Skin of body (tissue), 2 donors: Measurements from ENCODE around the gene EP400. TPM values are rescaled to one million over a fixed set of nuclear protein-coding genes. Genes with fewer than 3 reads are reported as not detected.

Source experiments
- DNase-seq: peaks from one replicate; lab custom pipeline; 2025; lab: John Stamatoyannopoulos, UW
- total RNA-seq: library from RNA; depleted of rRNA; stranded (reverse); fragments of >200 nt; gene quantifications from one replicate; pipeline ENCODE4 v1.2.3, GENCODE V29; 2014

EP400 gene, protein sequence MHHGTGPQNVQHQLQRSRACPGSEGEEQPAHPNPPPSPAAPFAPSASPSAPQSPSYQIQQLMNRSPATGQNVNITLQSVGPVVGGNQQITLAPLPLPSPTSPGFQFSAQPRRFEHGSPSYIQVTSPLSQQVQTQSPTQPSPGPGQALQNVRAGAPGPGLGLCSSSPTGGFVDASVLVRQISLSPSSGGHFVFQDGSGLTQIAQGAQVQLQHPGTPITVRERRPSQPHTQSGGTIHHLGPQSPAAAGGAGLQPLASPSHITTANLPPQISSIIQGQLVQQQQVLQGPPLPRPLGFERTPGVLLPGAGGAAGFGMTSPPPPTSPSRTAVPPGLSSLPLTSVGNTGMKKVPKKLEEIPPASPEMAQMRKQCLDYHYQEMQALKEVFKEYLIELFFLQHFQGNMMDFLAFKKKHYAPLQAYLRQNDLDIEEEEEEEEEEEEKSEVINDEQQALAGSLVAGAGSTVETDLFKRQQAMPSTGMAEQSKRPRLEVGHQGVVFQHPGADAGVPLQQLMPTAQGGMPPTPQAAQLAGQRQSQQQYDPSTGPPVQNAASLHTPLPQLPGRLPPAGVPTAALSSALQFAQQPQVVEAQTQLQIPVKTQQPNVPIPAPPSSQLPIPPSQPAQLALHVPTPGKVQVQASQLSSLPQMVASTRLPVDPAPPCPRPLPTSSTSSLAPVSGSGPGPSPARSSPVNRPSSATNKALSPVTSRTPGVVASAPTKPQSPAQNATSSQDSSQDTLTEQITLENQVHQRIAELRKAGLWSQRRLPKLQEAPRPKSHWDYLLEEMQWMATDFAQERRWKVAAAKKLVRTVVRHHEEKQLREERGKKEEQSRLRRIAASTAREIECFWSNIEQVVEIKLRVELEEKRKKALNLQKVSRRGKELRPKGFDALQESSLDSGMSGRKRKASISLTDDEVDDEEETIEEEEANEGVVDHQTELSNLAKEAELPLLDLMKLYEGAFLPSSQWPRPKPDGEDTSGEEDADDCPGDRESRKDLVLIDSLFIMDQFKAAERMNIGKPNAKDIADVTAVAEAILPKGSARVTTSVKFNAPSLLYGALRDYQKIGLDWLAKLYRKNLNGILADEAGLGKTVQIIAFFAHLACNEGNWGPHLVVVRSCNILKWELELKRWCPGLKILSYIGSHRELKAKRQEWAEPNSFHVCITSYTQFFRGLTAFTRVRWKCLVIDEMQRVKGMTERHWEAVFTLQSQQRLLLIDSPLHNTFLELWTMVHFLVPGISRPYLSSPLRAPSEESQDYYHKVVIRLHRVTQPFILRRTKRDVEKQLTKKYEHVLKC (N-terminal part only)
- total RNA-seq = 20.8 TPM

DNA sequence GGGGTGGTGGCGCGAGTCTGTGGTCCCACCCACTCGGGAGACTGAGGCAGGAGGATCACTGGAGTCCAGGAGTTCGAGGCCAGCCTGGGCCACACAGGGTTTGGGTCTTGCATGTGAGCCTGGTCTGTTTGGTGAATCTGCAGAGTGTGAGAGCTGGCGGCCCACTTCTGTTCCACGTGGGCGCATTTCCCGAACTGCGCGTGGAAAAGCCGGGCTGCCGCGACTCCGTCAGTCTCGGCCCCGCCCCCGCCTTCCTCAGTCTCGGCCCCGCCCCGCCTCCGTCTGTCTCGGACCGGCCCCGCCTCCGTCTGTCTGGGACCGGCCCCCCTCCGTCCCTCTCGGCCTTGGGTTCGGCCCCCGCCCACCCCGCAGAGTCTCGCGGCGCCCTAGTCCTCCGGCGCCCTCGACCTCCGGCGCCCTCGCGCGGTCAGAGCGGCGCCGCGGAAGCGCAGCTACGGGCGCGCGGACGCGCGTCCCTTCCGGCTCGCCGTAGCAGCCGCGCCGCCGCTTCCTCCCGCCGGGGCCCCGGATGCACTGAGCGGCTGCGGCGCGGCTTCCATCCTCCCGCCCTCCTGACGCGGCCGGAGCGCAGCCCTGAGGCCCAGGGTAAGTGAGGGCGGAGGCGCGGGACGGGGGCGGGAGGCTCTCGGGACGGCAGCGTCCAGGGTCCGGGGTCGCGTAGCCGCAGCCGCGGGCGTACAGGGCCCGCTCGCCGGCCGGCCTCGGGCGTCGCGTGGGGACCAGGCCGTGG lies at the start of gene EP400:
EP400 (plus strand) TSS at position 512 of the 751 bp plus-strand sequence. CDS start 10,678 bp downstream, outside the sequence.
- peak; percentile 88 for DNase-seq

DNA sequence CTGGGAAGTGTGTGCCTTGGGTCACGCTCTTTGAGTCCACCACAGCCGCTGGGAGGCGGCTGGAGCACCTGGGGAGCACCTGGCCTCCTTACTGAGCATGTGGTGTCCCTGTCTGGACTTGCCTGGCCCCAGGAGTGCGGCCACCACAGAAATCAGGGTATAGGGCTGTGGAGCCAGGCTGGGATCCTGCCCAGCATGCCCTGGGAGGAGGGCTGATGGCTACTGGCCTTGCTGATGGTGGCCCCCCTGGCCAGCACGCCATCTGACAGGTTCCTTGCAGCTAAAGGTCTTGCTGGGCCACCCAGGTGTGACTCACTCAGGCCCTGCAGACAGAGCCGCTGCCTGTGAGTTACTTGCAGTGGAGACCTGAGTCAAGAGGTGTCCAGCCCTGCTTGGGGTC lies 49.3 kb upstream of the EP400 start:
- DNase-seq = no peak

DNA sequence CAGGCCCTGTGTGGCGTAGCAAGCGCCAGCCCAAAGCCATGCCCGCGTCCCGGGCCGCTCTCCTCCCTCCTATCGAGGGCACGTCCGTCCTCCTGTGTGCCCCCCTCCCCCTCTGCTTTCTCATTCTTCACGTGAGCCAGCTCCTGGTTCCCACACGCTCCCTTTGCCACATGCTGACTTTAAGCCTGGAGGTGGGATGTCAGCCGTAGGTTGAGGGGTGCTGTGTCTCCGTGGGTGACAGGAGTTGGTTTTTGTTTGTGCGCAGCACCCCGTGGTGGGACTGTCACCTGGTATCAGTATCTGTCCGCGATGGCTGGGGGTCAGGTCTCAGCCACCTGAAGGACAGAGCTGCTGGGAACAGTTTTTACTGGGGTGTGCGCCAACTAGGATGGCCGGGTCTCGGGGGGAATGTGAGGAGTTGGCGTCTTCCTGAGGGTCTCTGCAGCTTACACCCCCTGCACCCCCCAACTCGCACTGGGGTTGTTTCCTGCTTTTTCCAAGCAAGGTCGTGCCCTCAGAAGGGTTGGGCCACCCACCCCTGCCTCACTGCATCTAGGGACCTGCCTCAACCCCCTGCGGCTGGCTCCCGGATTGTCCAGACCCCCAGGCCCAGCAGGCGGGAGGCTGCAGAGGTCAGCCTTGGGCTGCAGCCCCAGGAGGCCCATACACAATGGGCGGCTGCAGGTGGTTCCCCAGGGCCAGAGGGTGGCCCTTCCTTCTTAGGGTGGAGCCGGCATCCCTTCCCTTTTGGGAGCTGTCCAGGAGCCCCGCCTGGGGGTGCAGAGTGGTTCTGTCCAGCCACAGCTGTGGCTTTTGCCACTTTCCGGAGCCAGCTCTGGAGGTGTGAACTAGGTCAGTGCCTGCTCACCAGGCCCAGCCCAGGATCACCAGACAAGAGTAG lies 48.1 kb upstream of the EP400 start:
- no peak for DNase-seq

DNA sequence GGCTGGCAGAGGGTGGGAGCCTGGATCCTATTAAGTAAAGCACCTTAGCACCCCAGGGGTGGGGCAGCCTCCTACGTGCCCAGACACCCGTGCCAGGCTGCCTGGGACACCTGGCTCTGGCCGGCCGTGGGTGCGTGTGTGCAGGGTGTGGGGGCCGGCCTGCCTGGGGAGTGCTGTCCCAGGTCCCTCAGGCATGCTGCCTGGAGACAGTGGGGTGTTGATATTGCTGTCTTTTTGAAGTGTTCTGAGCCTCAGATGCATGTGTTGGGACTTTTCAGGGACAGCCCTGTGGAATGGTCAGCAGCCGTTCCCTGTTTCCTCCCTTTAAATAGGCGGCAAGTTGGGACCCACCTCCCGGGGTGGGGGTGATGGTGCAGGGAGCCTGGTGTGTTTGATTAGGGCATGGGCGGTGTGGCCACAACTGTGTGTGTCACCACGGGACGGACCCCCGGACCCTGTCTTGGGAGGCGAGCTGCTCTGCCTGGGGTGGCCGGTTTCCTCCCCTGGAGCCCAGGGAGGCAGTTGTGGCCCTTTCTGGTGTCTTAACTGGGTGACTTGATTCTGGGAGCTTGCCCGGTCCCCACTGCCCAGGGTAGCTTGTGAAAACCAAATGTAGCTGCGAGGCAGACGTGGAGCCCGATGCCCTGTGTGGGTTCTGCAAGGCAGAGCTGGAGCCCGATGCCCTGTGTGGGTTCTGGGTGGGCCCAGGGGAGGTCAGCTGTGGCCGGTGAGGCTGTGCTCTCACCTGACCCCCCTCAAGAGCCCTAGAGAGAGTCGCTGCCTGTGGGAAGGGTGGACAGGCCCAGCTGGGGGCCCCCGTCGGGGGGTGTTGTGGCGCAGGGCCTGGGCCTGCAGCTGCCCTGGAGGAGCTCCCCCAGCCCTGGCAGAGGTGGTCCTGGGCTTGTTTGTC lies 47.2 kb upstream of the EP400 start:
- DNase-seq = no peak

DNA sequence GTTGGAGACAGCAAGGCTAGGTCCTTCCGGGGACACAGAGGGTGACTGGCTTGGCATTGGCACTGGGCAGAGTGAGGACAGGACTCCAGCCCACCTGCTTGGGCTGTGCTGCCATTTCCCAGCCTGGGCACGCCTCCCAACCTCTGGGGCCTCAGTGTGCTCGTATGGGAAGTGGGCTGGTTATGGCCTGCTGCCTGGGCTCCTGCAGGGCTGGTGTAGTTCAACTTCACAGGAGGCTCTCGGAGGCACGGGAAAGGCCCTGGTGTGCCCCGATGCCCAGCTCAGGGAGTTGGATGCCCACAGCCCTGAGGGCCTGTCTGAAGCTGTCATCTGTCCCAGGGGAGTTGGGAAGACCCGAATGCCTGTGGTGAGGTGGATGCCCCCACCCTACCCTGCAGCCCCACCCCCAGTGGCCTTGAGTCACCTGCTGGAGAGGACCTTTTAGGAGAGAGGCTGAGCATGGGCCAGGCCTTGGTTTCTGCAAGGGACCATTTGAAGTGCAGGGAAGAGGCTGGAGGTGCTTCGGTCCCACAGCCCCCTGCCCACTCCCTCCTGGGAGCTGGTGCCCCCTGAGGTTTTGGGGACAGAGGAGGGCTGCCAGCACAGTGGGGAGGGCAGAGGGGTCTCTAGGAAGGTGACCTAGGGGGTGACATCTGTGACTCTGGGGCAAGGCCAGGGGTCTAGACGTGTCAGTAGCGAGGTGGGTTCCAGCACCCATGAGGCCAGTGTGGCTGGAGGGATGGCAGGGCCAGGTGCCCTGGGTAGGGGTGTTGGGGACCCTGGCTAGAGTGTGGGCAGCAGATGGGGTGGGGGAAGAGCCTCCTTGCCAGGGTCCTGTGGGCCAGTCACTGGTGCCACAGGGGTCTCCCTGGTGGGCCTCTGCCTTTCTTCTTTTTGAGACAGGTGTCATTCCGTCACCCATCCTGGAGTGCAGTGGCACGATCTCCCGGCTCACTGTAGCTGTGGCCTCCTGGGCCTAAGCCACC lies 46.2 kb upstream of the EP400 start:
- DNase-seq = no peak

DNA sequence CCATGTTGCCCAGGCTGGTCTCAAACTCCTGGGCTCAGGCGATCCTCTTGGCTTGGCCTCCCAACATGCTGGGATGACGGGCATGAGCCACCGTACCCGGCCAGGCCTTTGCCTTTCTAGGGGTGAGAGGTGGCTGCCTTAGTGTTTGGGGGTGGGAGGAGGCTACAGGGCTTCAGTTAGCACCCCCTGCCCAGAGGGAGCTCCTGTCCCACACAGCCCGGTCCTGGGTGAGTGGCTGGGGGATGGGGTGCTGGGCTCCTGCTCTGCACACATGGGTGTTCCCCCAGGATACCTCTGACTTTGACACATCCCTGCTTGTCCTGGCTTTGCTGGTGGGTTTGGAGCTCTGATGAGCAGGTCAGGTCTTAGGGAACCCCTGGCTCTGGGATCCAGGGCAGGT lies 45.4 kb upstream of the EP400 start:
- no peak for DNase-seq

DNA sequence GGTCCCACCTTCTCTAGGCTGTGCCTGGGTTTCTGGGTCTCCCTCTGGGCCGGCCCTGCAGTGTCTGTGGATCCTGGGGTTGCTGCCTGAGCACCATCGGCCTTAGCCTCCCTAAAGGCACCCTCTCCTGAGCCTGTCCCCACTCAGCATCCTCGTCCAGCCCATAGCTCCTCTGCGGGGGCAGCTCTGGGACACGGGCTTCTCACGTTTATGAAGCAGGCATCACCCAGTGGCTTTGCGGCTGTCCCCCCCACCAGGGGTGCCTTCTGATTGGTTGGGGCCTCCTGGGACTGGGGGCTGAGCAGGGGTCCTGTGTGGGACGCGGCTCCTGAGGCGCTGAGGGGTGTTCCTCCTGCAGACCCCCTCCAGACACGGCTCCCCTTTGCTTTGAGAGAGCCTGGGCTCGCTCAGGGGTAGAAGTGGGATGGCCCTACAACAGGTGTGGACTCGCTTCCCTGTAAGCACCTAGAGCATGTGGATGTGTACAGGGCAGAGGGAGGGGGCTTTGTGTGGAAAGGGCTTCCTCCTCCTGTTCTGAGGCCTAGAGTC lies 44.6 kb upstream of the EP400 start:
- DNase-seq = no peak

DNA sequence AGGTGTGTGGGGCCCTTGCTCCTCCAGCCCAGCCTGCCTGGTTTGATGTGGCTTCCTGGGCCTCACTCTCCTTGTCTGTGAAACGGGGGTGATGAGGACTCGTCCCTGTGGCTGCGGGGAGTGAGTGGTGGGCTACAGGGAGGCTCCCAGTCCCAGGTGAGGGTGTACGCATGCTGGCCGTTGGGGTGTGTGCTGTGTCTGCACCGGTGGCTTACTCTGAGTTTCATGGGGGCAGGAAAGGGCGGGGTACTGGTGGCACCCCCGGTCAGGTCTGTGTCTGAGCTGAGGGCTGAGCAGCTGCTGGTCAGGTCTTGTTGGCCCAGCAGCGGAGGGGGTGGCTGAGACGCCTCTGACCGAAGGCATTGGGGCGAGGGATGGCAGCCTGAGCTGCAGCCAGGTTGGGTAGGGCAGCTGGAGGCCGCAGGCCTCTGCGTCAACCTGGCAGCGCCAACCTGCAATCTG lies 44.1 kb upstream of the EP400 start:
- DNase-seq = no peak

DNA sequence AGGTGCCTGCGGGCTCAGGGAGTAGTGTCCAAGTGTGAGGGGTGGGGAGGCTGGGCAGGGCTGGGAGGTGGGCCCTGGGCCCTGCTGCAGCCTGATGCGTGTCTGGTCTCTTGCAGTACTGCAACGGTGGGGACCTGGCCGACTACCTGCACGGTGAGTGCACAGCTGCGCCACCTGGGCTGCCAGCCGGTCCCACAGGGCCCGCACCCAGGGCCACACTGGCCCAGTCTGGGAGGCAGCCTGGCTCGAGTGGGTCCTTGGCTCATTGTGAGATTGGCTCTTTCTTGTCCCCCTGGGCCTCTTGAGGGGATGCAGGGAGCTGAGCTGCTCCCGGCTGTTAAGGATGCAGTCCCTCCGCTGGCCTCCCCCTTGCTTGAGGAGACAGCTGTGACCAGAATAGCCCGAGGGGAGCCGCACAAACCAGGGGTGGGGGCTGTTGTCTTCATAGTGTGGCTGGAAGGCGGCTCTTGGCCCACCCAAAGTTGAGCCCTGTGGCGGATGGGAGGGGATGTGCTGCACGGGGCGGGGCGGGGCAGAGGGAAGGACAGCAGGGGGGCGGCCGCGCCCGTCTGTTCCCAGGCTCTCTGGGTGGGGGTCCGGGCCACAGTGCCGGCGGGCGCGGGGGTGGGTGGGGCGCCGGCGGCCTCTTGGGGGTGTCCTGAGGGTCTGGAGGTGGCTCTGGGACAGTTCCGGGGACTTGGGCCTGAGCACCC lies 42.2 kb upstream of the EP400 start:
- no peak for DNase-seq

DNA sequence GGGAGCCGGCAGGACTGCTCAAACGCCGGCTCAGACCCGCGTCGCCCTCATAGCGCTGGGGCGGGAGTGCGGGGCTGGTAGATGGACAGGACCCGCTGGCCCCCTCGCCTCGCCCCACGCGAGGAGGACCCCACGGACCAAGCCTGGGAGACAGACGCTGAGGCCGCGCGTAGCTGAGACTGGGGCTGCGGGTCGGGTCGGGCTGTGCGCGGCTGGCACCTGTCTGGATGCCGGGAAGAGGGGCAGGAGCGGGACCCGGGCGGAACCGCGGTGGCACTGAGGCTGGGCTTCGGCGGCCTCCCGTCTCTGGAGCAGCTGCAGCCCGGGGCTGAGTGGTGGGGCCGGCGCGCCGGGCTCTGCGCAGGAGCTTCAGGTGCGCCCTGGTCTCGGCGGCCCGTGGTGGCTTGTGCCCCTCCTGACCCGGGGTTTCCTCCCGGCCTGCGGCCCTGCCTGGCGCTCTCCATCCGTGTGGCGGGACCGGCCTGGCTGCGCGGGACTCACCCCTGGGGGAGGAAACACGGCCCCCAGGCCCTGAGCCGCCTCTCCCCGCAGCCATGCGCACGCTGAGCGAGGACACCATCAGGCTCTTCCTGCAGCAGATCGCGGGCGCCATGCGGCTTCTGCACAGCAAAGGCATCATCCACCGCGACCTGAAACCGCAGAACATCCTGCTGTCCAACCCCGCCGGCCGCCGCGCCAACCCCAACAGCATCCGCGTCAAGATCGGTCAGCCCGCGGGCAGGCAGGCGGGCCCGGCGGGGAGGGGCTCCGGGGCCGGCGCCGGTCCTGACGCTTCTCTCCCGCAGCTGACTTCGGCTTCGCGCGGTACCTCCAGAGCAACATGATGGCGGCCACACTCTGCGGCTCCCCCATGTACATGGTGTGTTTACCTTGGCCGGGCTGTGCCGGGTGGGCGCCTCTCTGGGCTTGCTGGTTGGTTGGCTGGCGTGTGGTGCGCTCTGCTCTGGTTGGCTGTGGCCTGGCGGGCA lies 41.4 kb upstream of the EP400 start:
- no peak for DNase-seq

DNA sequence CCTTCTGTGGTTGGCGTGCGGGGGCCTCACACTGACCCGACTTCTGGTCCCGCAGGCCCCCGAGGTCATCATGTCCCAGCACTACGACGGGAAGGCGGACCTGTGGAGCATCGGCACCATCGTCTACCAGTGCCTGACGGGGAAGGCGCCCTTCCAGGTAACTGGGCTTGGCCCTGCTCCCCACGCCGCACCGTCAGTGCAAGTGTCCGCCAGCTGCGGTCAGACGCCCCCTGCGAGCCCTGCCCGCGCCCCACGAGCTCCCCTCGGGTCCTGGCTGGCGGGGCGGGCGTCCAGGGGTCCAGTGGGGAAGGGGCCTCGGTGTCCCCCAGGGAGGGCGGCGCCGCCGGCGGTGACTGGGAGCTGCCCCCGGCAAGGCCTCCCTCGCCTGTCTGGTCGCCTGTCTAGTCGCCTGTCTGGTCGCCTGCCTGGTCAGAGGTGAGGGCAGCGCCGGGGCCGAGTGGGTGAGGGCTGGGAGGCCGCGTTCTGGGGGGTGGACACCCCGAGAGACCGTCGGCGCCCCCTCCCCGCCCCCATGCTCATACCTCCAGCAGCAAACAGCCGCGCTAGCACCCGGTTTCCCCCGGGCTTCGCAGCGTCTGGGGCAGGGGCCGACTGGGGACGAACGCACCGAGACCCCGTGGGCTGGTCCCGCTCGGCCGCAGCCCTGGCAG lies 40.5 kb upstream of the EP400 start:
- DNase-seq = no peak

DNA sequence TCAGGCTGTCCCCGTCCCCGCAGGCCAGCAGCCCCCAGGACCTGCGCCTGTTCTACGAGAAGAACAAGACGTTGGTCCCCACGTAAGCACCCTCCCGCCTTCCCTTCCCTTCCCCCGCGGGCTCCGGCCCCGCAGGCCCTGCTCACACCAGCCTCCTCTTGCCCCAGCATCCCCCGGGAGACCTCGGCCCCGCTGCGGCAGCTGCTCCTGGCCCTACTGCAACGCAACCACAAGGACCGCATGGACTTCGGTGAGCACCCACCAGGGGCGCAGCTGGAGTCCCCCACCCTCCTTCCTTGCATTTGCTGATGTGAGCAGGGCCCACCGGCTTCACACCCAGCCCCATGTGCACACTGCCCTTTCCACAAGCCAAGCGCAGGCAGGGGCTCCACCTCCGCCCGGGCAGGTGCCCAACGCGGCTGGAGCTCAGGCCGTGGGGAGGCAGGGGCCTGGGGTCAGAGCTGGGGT lies 40.0 kb upstream of the EP400 start:
- DNase-seq = no peak

DNA sequence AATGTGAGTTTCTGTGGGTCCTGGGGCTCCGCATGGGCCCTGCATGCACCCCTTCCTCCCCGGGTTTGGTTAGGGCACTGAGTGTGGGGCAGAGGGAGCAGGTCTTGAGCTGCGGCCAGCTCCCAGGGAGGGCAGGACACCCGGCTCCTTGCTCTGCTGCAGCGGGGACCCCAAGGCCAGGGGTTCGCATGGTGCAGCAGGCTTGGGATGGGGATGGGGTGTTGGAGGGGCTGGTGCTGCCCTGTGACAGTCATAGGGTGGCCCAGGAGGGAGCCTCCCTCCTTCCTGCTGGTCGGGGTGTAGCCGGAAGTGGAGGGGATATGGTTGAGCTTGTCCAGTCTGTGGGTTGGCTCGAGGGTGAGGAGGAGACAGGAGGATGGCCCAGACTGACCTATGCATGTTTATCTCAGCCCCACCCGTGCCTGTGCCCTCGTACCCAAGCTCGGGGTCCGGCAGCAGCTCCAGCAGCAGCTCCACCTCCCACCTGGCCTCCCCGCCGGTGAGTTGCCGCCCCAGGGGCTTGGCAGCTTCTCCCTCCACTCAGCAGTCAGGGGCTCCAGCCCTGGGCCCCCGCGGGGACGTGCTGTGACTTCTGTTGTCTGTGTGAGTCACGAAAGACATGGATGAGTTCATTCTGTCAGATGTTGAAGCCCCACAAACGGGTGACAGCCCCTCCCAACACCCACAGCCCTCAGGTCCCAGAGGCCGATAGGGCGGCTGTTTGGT lies 39.3 kb upstream of the EP400 start:
- no peak for DNase-seq
